K562 (cell line): ENCODE data around the gene COBLL1. TPM values are rescaled to one million over a fixed set of nuclear protein-coding genes. Genes with fewer than 3 reads are reported as not detected.

Source experiments
- ATAC-seq: fragments of 200-7000 bp; cut with Tn5 transposase; 3 replicates; pipeline ENCODE4 v1.9.1; 2020; ENCODE audit warnings: moderate library complexity
- BruUV-seq: library from RNA; stranded (reverse); fragments of 400-500 nt; replicated peaks from 2 replicates; lab custom pipeline; 2021; lab: Mats Ljungman, UMichigan
- CTCF ChIA-PET: fragments of 300-600 bp; formaldehyde crosslinking; extraction: SDS; loops from one replicate; lab custom pipeline; 2021; ENCODE audit warnings: low intra/inter-chr PET ratio; lab: Yijun Ruan, JAX
- POLR2A ChIA-PET: fragments of 300-600, 350-650 bp; sonication (Branson Sonifier 250); formaldehyde crosslinking; extraction: SDS; loops from one replicate; lab custom pipeline; 2021; ENCODE audit warnings: antibody characterized with exemption, inconsistent platforms; lab: Yijun Ruan, JAX
- DNase-seq, 4 experiments: peaks; one replicate each; pipeline versions ENCODE4 v3.0.0 to v3.0.0-alpha.2; 2011 to 2018; ENCODE audit warnings: low spot score in 3 of 4, mixed read lengths in 3 of 4; ENCODE audit errors: extremely low read depth in 1 of 4
- FAIRE-seq: peaks from 2 replicates; lab custom pipeline; 2011; peaks lifted over from hg19 to GRCh38; lab: Jason Lieb, UNC
- H2AFZ ChIP-seq: 2 replicates; pipeline ENCODE4 v1.6.0; 2011; ENCODE audit warnings: low read depth, low read length, control low read depth, inconsistent platforms
- H3K27ac ChIP-seq: fragments of 200-600 bp; 3 replicates; pipeline ENCODE4 v1.8.0; 2011; ENCODE audit warnings: low read depth, mild to moderate bottlenecking, control low read depth, inconsistent platforms, low read length, moderate library complexity, mixed read lengths; ENCODE audit errors: extremely low read depth
- H3K27me3 ChIP-seq, 2 experiments: fragments of 300-600 bp in 1 of 2; 2 replicates in 1 of 2; 3 replicates in 1 of 2; pipeline versions ENCODE4 v1.6.0 to v1.8.0; 2011; ENCODE audit warnings: inconsistent platforms in 2 of 2, low read length in 2 of 2, mild to moderate bottlenecking in 1 of 2, mixed read lengths in 1 of 2, moderate library complexity in 1 of 2; ENCODE audit not compliant: control insufficient read depth in 2 of 2, insufficient read depth in 2 of 2
- H3K36me3 ChIP-seq: fragments of 300-600 bp; 3 replicates; pipeline ENCODE4 v1.8.0; 2011; ENCODE audit warnings: mild to moderate bottlenecking, low read length, inconsistent platforms; ENCODE audit not compliant: control insufficient read depth, insufficient read depth
- H3K4me1 ChIP-seq, 2 experiments: fragments of 200-600 bp in 1 of 2; replicated peaks in 1 of 2; 2 replicates in 1 of 2; 3 replicates in 1 of 2; pipeline versions ENCODE4 v1.5.1 to v1.8.0; 2011; ENCODE audit warnings: inconsistent platforms in 2 of 2, low read length in 2 of 2, mild to moderate bottlenecking in 1 of 2, mixed read lengths in 1 of 2, moderate library complexity in 1 of 2; ENCODE audit not compliant: control insufficient read depth in 2 of 2, insufficient read depth in 2 of 2
- H3K4me2 ChIP-seq: 2 replicates; pipeline ENCODE4 v1.6.1; 2011; ENCODE audit warnings: low read length, control low read depth, inconsistent platforms, mixed read lengths; ENCODE audit not compliant: insufficient read depth
- H3K4me3 ChIP-seq: fragments of 200-600 bp; sonication (generic), shearing (Covaris generic); 2 replicates; pipeline ENCODE4 v1.5.1; 2016; ENCODE audit warnings: control low read depth, inconsistent platforms
- H3K79me2 ChIP-seq: fragments of 200-600 bp; 3 replicates; pipeline ENCODE4 v1.8.0; 2011; ENCODE audit warnings: low read length, inconsistent platforms; ENCODE audit not compliant: control insufficient read depth, insufficient read depth
- H3K9ac ChIP-seq, 2 experiments: 2 replicates each; pipeline versions ENCODE4 v1.6.0 to v1.6.1; 2011; ENCODE audit warnings: low read depth in 2 of 2, low read length in 2 of 2, control low read depth in 1 of 2, inconsistent platforms in 1 of 2, mild to moderate bottlenecking in 1 of 2, mixed read lengths in 1 of 2; ENCODE audit not compliant: insufficient read depth in 1 of 2
- H3K9me1 ChIP-seq: one replicate; pipeline ENCODE4 v1.6.0; 2011; ENCODE audit warnings: inconsistent platforms, mild to moderate bottlenecking, low read length, moderate library complexity; ENCODE audit not compliant: control insufficient read depth, insufficient read depth
- H3K9me3 ChIP-seq: replicated peaks from 2 replicates; pipeline ENCODE4 v1.5.1; 2011; ENCODE audit warnings: low read depth, low read length, inconsistent platforms; ENCODE audit not compliant: control insufficient read depth, insufficient read depth
- H4K20me1 ChIP-seq: replicated peaks from 2 replicates; pipeline ENCODE4 v1.6.1; 2011; ENCODE audit warnings: low read length, inconsistent platforms, mixed read lengths; ENCODE audit not compliant: control insufficient read depth, insufficient read depth
- CBX8 ChIP-seq: fragments of 200-600 bp; sonication (generic); IDR thresholded peaks from 2 replicates; pipeline ENCODE4 v1.6.1; 2012; ENCODE audit warnings: borderline replicate concordance, mixed run types, low read depth, mild to moderate bottlenecking, moderate library complexity, mixed read lengths, low read length, control low read depth, inconsistent platforms; ENCODE audit not compliant: poor library complexity, severe bottlenecking; ENCODE audit errors: extremely low read depth
- CHD7 ChIP-seq: fragments of 200-600 bp; sonication (generic); IDR thresholded peaks from one replicate; pipeline ENCODE4 v1.6.1; 2012; ENCODE audit warnings: mild to moderate bottlenecking, low read depth, low read length, inconsistent platforms
- DACH1 ChIP-seq: fragments of 450-650 bp; IDR thresholded peaks from 2 replicates; pipeline ENCODE4 v1.6.1; 2018; ENCODE audit not compliant: partially characterized antibody
- HMGXB4 ChIP-seq: sonication (generic); formaldehyde crosslinking; IDR thresholded peaks from 2 replicates; pipeline ENCODE4 v1.8.1; 2023; ENCODE audit warnings: mild to moderate bottlenecking, missing genetic modification reagents
- IRF1 ChIP-seq: sonication (generic); formaldehyde crosslinking; IDR thresholded peaks from 2 replicates; pipeline ENCODE4 v1.8.0; 2022; ENCODE audit warnings: missing genetic modification reagents, mild to moderate bottlenecking, borderline replicate concordance
- NCOA4 ChIP-seq: fragments of 450-650 bp; IDR thresholded peaks from 2 replicates; pipeline ENCODE4 v1.6.1; 2018; ENCODE audit warnings: mild to moderate bottlenecking; ENCODE audit not compliant: partially characterized antibody
- ZNF282 ChIP-seq: sonication (generic); formaldehyde crosslinking; IDR thresholded peaks from 2 replicates; pipeline ENCODE4 v1.8.1; 2023; ENCODE audit warnings: missing genetic modification reagents
- WGBS: fragments of 100-300 bp; shearing (Covaris generic); methylation state at CpG from one replicate; pipeline ENCODE4 v1.1.6; 2016; ENCODE audit warnings: low coverage, mixed read lengths; ENCODE audit not compliant: insufficient coverage; ENCODE audit errors: missing lambda C conversion rate; 5-methylcytosine and 5-hydroxymethylcytosine counted together
- in situ Hi-C: fragments of 300-500 bp; cut with MboI; formaldehyde crosslinking; loops from 4 replicates; pipeline ENCODE4 v1.15.0; 2018; ENCODE audit warnings: inconsistent platforms, mixed read lengths
- intact Hi-C: fragments of 100-400 bp; cut with micrococcal nuclease; formaldehyde crosslinking; loops from 2 replicates; pipeline ENCODE4 v1.14.2; 2022
- polyA plus RNA-seq, 8 experiments: library from polyadenylated mRNA; depleted of rRNA in 4 of 8; stranded (reverse) in 5 of 8; unstranded in 3 of 8; fragments of >200 nt; fragmentation: Nextera tagmentation in 2 of 8; fragmentation: Illumina TruSeq in 1 of 8; extraction: Ambion mirVana in 2 of 8; extraction: Trizol in 1 of 8; gene quantifications; 2 replicates each; pipeline versions ENCODE4 v1.2.1 to v1.2.3, GENCODE V29; 2011 to 2014; ENCODE audit warnings: inconsistent platforms in 1 of 8, missing spikeins in 1 of 8
- total RNA-seq, 7 experiments: library from RNA; depleted of rRNA in 6 of 7; stranded (reverse); fragments of >200 nt in 6 of 7; fragmentation: Illumina TruSeq in 2 of 7; extraction: Trizol in 2 of 7; gene quantifications; 2 replicates each; pipeline versions ENCODE4 v1.2.1 to v1.2.3, GENCODE V29; 2011 to 2021; ENCODE audit warnings: low replicate concordance in 1 of 7

COBLL1 gene
- total and polyA plus RNA-seq, 9 of the 15 experiments (the other 6 are each of a cell fraction or from before 2014, with no cell fraction given), result 0.07 to 1.6 (median 0.71) TPM

- Histone ChIP-seq H3K4me1 (no peaks in the 10 kb centered on the region), H3K9ac (no peak overlapping the region), H3K9me1 (no peaks in the 10 kb centered on the region), H3K27me3 (no peaks in the 10 kb centered on the region), H3K4me3 (no peak overlapping the region), H3K27ac (no peak overlapping the region), H2AFZ (no peak overlapping the region), H4K20me1 (no peaks in the 10 kb centered on the region), H3K9me3 (no peaks in the 10 kb centered on the region), H3K79me2 (no peaks in the 10 kb centered on the region), H3K36me3 (no peaks in the 10 kb centered on the region), H3K4me2 (no peak overlapping the region)
- intact Hi-C loops (no loop called here), in situ Hi-C loops (no loop called here)
- ChIA-PET CTCF (no interaction called here), POLR2A (interaction anchor here (0.7 kb wide), 1 partner anchor 465 kb away, joined by 3 read pairs; no protein-coding TSS in a partner anchor)
- FAIRE-seq, result no peak
- DNase-seq, result no peak
- no TSS peak for BruUV-seq
- no peak for ATAC-seq
- 6% methylated on average over 3 of the region's 3 CpGs for WGBS
- no peak for TF ChIP-seq HMGXB4 (CRISPR knock-in tag)
- no peak for TF ChIP-seq CHD7
- TF ChIP-seq CBX8, result no peak
- TF ChIP-seq NCOA4, result no peak
- no peak for TF ChIP-seq ZNF282
- no peak for TF ChIP-seq IRF1
- TF ChIP-seq DACH1, result no peak
Observed at GRCh38 chr2:164867779-164868397, 26.3 kb upstream of the COBLL1 start.
